T-helper 17 cell (primary cell): ENCODE data around the gene CHCHD6. TPM values are rescaled to one million over a fixed set of nuclear protein-coding genes. Genes with fewer than 3 reads are reported as not detected.
A peak's percentile ranks its signal among the peaks of the same experiment; 100 is the strongest.

Experiments used
- ATAC-seq: fragments of 150-1000 bp; cut with Tn5 transposase; 2 replicates; pipeline ENCODE4 v1.10.0; 2021; ENCODE audit warnings: mild to moderate bottlenecking, moderate library complexity
- DNase-seq, 3 donors: peaks; one replicate each; pipeline versions ENCODE4 v3.0.0 to v3.0.0-alpha.2; 2020 to 2021
- H3K9me3 ChIP-seq: one replicate; pipeline ENCODE4 v1.7.0; 2013; ENCODE audit warnings: low read length, mild to moderate bottlenecking; ENCODE audit not compliant: control insufficient read depth, poor library complexity, severe bottlenecking
- H3K27ac Mint-ChIP-seq: one replicate; pipeline ENCODE4 v1.8.0; 2022; ENCODE audit warnings: mild to moderate bottlenecking, moderate library complexity, mixed read lengths
- H3K27me3 Mint-ChIP-seq: one replicate; pipeline ENCODE4 v1.8.0; 2022; ENCODE audit warnings: mixed read lengths
- H3K36me3 Mint-ChIP-seq: one replicate; pipeline ENCODE4 v1.8.0; 2022; ENCODE audit warnings: low read depth, mixed read lengths
- H3K4me1 Mint-ChIP-seq: one replicate; pipeline ENCODE4 v1.8.0; 2022; ENCODE audit warnings: mild to moderate bottlenecking, mixed read lengths
- H3K4me3 Mint-ChIP-seq: one replicate; pipeline ENCODE4 v1.8.0; 2022; ENCODE audit warnings: mild to moderate bottlenecking, moderate library complexity, mixed read lengths
- total RNA-seq, 4 donors: library from RNA in 2 of 4; stranded (reverse) in 2 of 4; gene quantifications; one replicate each; pipeline ENCODE4 v1.2.3 and lab custom pipeline; 2022 to 2026

The CHCHD6 gene
- total RNA-seq, 2 donors from 2014 or later: 10.5 to 14.9 TPM

DNA sequence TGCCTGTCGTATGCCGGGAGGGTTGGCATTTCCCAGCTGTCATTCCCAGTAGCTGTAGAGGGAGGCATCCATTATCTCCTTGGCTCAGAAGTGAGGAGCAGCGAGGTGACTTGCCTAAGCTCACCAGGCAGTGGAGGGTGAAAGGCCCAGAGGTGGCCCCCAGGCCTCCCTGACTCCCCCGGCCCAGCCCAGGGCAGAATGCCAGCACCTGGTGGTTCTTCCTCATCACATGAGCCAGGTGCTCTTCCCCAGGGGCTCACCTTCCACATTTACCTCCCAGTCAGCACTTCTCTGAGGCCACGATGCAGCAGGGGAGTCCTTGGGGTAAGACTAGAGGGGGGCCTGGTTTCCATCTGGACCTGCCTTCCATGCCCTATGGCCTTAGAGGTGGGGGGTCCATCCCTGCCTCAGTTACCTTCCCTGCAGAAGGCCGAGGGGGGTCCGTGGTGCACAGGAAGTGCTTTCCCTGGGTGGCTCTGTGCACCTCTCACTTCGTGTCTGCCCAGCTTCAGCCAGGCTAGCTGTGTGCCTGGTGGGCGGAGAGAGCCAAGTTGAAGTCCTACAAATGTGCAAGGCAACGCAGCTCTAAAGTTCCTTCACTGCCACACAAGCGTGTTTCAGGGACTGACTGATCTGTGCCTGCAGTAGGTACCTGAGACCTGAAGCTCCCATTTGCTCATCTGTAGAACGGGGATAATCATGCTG, 208.6 kb downstream of the CHCHD6 start:
- Mint-ChIP-seq H3K27me3 (no peaks in the 10 kb centered on the region), H3K4me1 (peaks cover 36% of the 10 kb centered on the region), H3K36me3 (no peaks in the 10 kb centered on the region), H3K4me3 (no peak overlapping the region), H3K27ac (peak overlapping the region; percentile 94)
- DNase-seq (no peak), ATAC-seq (no peak)
- no peaks in the 10 kb centered on the region for H3K9me3 ChIP-seq

DNA sequence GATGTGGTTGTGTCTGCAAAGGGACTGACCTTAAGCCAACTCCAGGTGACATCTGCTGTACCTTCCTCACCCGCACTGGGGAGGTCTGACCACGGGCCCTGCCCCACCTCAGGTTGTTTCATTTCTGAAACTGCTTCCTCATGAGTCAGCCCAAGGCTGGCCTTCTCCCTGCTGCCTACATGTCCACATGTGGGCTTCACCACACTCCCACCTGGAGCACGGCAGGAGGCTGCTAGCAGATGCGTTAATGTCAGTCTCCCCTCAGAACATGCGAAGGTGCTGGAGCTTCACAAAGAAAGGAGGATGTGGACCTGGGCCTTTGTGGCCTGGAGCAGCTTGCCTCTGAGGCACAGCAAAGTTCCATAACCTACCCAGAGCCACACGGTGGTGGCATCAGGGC, 209.5 kb downstream of the CHCHD6 start:
- peak overlapping the region; percentile 59 for H3K27ac Mint-ChIP-seq

DNA sequence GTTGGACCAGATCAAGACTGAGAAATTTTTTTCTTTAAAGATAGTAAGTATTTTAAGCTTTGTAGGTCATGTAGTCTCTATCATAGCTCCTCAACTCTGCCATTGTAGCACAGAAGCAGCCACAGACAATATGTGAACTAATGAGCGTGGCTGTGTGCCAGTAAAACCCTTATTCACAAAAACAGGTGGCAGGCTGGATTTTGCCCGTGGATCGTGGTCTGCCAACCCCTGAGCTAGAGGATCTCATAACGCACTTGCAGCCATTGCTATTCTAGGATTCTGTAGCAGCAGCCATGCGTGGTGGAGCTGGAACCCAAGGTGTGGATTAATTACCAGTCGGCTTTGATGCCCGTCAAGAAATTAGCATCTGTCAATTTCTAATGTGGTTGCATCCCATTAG, 210.2 kb downstream of the CHCHD6 start:
- Mint-ChIP-seq H3K4me1 (peaks cover 25% of the 10 kb centered on the region), H3K4me3 (no peak overlapping the region), H3K36me3 (no peaks in the 10 kb centered on the region), H3K27ac (peak overlapping the region; percentile 59), H3K27me3 (no peaks in the 10 kb centered on the region)
- H3K9me3 ChIP-seq: no peaks in the 10 kb centered on the region
- ATAC-seq (no peak), DNase-seq (no peak)

More for the DNA sequence above, 209.5 kb downstream of the CHCHD6 start:
- H3K9me3 ChIP-seq: no peaks in the 10 kb centered on the region
- no peaks in the 10 kb centered on the region for H3K36me3 Mint-ChIP-seq
- no peaks in the 10 kb centered on the region for H3K27me3 Mint-ChIP-seq
- peaks cover 32% of the 10 kb centered on the region for H3K4me1 Mint-ChIP-seq
- ATAC-seq (no peak), DNase-seq (no peak)
- H3K4me3 Mint-ChIP-seq: no peak overlapping the region

DNA sequence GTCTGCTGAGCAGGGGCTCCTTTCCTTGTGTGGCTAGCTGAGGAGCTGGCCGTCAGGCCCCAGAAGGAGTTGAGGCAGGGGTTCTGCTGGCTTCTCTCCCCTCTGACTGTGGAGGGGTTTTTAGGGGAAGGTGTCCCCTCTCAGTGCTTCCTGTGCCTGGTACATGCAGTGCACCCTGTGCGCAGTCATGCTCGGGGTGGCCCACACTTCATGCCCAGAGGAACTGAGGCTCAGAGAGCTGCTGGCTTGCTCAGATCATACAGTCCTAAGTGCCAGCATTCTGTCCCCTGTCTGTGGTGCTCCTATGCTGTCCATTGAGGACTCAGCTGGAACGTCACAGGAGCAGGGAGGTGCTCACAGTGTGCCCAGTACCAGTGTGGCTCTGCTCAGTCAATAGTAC, 211.0 kb downstream of the CHCHD6 start:
- no peak overlapping the region for H3K27ac Mint-ChIP-seq
- H3K4me3 Mint-ChIP-seq: no peak overlapping the region
- no peak for DNase-seq
- H3K27me3 Mint-ChIP-seq: no peaks in the 10 kb centered on the region
- no peak for ATAC-seq
- no peaks in the 10 kb centered on the region for H3K9me3 ChIP-seq
- H3K4me1 Mint-ChIP-seq: peaks cover 22% of the 10 kb centered on the region
- no peaks in the 10 kb centered on the region for H3K36me3 Mint-ChIP-seq

DNA sequence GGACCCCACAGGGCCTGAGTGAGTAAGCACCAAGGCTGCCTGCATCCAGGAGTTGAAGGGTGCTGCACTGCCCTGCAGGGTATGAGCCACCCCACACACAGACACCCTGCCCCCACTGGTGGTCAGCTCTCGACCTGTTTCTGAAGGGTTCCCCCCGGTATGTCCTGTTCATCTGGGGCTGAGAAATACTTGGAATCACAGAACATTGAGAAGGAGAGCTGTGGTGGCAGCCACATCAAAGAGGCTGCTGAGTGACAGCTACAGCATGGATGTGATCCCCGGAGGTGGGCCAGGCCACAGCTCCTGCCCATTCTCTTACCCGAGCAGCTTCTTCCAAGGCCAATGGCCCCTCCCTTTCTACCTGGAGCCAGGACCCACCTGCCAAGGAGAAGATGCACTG, 212.5 kb downstream of the CHCHD6 start:
- peak overlapping the region; percentile 41 for H3K27ac Mint-ChIP-seq
- no peak for ATAC-seq
- H3K4me3 Mint-ChIP-seq: no peak overlapping the region
- no peak for DNase-seq
- H3K9me3 ChIP-seq: no peaks in the 10 kb centered on the region
- H3K36me3 Mint-ChIP-seq: peaks cover 4% of the 10 kb centered on the region
- H3K4me1 Mint-ChIP-seq: peaks cover 10% of the 10 kb centered on the region
- H3K27me3 Mint-ChIP-seq: no peaks in the 10 kb centered on the region

DNA sequence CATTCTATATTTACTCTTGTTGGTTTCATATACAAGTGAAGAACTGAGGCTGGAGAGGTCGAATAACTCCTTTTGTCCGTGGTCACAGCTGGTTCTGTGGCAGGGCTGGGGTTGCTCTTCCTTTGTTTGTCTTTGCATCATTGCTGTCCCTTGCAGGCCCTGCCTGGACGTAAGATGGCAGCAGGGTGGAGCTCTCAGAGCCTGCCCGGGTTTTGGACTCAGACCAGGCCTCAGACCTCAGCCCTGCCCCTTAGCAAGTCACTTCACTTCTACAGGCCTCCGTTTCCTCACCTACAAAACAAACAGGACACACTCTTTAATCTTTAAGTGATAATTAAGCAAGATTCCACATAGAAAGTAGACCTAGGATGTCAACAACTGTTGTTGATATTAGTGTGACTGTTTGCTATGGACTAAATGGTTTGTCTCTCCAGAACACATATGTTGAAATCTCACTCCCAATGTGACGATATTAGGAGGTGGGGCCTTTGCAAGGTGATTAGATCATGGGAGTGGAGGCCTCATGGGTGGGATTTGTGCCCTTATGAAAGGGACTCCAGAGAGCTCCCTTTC, 213.3 kb downstream of the CHCHD6 start:
- no peak for DNase-seq

DNA sequence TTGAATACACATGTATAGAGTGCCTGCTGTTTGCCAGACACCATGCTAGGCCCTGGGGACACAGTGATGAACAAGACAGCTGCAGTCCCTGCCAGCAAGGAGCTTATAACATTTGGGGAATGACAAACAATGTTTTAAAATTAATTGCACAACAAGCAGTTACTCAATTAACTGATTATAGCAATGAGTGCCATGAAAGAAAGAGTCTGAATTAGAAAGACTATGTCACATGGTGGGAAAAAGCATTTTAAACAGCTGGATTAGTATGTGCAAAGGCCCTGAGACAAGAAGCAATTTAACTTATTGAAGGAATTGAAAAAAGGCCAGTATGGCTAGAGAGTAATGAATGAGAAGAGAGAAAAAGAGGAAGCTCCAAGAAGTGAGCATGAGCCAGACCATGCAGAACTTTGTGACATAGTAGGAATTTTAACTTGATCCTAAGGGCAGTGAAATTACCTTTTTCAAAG, 214.3 kb downstream of the CHCHD6 start:
- H3K36me3 Mint-ChIP-seq: peaks cover 7% of the 10 kb centered on the region
- no peak overlapping the region for H3K4me3 Mint-ChIP-seq
- peaks cover 3% of the 10 kb centered on the region for H3K4me1 Mint-ChIP-seq
- ATAC-seq (no peak), DNase-seq (no peak)
- no peaks in the 10 kb centered on the region for H3K27me3 Mint-ChIP-seq
- no peak overlapping the region for H3K27ac Mint-ChIP-seq
- H3K9me3 ChIP-seq: no peaks in the 10 kb centered on the region

More for the DNA sequence above, 213.3 kb downstream of the CHCHD6 start:
- ATAC-seq: no peak
- Mint-ChIP-seq H3K27ac (peak overlapping the region; percentile 41), H3K27me3 (no peaks in the 10 kb centered on the region), H3K36me3 (peaks cover 4% of the 10 kb centered on the region), H3K4me1 (peaks cover 3% of the 10 kb centered on the region), H3K4me3 (no peak overlapping the region)
- no peaks in the 10 kb centered on the region for H3K9me3 ChIP-seq

DNA sequence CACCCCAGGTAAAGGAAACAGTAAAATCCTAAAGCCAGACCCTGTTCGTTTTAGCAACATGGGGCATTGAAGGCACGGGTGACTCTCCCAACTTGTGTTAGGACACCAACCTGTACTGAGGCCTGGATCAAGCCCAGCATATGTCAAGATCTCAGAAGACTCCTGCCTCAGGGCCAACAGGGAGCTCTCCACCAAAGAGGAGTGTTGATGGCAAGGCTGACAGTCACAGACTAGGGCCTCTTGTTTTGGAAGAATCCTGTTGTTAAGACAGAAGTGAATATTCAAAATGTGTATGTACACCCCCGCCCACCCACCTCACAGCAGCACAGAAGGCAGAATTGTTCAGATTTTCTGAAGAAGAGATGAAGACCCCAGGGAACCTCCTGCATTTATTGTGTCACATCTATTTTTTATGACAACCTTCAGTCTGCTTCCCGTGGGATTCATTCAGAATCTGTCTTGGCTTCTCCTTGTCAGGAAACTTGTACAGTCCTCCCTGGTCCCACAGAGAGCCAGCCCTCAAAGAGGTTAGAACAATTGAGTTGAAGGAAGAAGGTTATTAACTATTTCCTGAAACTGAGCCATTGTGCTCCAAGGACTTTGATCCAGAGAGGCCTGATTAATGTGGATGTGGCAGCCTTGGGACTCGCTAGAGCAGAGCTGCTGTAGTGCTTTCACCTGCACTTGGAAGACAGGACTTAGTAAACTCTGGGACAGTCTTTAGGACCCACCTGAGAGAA, 217.2 kb downstream of the CHCHD6 start:
- Mint-ChIP-seq H3K27me3 (no peaks in the 10 kb centered on the region), H3K4me3 (no peak overlapping the region), H3K36me3 (peaks cover 7% of the 10 kb centered on the region), H3K4me1 (peaks cover 11% of the 10 kb centered on the region), H3K27ac (no peak overlapping the region)
- ATAC-seq (no peak), DNase-seq (no peak)
- no peaks in the 10 kb centered on the region for H3K9me3 ChIP-seq

DNA sequence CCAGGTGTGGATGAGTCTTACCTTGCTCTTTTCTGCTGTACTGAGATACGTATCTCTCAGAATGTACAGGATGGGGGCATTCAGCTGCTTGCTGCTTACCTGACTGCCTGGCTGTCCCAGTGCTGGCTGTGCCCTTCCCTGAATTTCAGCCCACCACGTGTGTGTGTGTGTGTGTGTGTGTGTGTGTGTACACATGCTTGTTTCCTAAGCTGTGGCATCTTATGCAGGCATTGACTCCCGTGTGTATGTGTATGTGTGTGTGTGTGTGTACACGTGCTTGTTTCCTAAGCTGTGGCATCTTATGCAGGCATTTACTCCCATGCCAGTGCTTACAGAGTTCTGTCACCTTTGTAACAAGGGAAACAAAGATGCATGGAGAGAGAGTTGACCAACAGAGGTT, 218.4 kb downstream of the CHCHD6 start:
- H3K9me3 ChIP-seq: no peaks in the 10 kb centered on the region
- no peak for ATAC-seq
- H3K27ac Mint-ChIP-seq: no peak overlapping the region
- no peaks in the 10 kb centered on the region for H3K27me3 Mint-ChIP-seq
- H3K36me3 Mint-ChIP-seq: peaks cover 7% of the 10 kb centered on the region
- peaks cover 16% of the 10 kb centered on the region for H3K4me1 Mint-ChIP-seq
- no peak overlapping the region for H3K4me3 Mint-ChIP-seq
- no peak for DNase-seq

DNA sequence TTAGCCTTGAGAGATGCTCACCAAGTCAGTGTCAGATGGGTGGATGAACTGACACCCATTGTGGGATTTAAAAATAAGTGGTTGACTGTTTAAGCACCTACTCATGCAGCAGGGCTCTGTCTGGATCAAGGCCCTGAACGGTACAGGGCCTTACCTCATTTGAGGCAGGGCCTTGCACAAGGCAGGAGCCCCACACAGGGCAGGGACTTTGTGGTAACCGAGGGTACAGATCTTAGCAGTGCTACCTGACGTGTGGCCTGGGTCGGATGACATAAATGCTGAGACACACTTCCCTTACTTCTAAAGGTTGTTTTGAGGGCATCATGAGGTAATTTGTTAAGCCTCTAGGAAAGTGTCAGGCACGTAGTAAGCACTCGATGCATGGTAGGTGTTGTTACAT, 219.4 kb downstream of the CHCHD6 start:
- no peak for DNase-seq
- peak; percentile 50 for ATAC-seq
- no peak overlapping the region for H3K27ac Mint-ChIP-seq
- no peaks in the 10 kb centered on the region for H3K9me3 ChIP-seq
- H3K4me1 Mint-ChIP-seq: peaks cover 16% of the 10 kb centered on the region
- no peaks in the 10 kb centered on the region for H3K27me3 Mint-ChIP-seq
- H3K4me3 Mint-ChIP-seq: no peak overlapping the region
- H3K36me3 Mint-ChIP-seq: peaks cover 7% of the 10 kb centered on the region

DNA sequence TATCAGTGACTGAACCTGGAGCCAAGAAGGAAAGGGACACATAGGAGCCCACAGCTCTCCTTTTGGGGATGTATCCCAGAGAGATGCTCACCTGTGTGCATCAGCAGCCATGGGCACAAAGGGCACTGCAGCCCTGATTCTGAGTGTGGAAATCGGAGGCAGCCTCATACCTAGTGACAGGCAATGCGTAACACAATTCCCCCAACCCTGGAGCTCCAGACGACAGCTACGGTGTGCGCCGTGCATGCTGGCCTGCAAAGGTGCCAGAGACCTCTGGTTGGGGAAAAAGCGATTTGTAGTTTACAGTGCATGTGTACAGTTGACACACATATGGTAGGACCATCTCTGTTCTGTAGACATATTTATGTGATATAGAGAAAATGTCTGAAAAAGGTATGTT, 219.9 kb downstream of the CHCHD6 start:
- H3K9me3 ChIP-seq: no peaks in the 10 kb centered on the region
- peaks cover 16% of the 10 kb centered on the region for H3K4me1 Mint-ChIP-seq
- H3K4me3 Mint-ChIP-seq: no peak overlapping the region
- H3K36me3 Mint-ChIP-seq: peaks cover 7% of the 10 kb centered on the region
- H3K27me3 Mint-ChIP-seq: no peaks in the 10 kb centered on the region
- no peak for ATAC-seq
- no peak overlapping the region for H3K27ac Mint-ChIP-seq
- DNase-seq: no peak

DNA sequence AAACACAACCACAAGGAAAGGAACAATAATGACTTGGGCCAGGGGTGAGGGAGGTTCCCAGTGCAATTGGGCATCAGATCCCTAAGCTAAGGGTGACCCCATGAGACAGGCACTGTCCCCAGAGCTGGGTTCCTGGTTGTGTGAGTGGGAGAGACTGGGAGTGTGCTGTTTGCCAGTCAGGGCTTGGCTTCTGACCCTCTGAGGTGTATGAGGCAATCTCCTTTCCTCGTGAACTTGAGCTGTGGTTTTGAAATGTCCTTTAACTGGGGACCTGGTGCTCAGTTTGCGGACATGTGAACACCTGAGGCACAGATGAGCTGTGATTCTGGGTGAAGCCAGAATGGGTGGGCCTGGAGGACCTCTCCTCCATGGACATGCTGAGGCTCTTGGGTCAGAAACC, 220.4 kb downstream of the CHCHD6 start:
- no peak overlapping the region for H3K27ac Mint-ChIP-seq
- no peak overlapping the region for H3K4me3 Mint-ChIP-seq
- no peaks in the 10 kb centered on the region for H3K9me3 ChIP-seq
- H3K4me1 Mint-ChIP-seq: peaks cover 19% of the 10 kb centered on the region
- DNase-seq (no peak), ATAC-seq (no peak)
- H3K27me3 Mint-ChIP-seq: no peaks in the 10 kb centered on the region
- peaks cover 7% of the 10 kb centered on the region for H3K36me3 Mint-ChIP-seq

DNA sequence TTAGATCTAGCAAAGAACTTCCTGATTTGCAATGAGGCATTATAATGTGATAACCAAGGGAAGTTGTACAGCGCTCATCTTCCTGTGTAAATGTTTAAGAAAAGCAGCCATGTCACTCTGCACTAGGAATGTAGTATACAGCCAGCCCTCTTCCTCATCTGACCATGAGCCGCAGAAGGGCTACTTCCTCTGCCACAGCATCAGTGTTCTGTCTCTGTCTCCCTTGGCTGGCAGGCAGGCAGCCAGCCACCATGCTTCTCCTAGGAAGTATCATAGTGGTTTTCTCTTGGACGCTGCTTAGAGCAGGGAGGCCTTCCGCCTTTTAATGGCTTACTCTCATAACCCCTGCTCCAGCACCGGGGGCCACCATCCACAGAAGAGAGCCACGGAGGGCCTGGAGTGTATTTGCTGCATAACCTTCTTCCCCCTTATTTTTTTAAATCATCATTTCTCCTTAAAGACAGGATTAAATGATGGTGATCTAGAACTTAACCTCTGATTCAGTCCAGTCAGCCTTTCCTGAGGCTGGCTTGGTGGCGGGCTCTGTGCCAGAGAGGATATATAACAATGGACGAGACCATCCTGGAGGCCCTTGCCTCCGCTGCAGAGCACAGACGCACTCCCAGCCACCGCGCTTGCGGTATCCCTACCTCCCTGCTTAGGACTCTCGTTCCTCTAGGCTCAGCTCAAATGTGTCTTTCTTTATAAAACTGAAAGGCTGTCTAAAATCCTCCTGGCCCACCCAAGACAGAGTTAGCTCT, 221.6 kb downstream of the CHCHD6 start:
- Mint-ChIP-seq H3K27me3 (no peaks in the 10 kb centered on the region), H3K27ac (peak overlapping the region; percentile 63), H3K4me3 (no peak overlapping the region), H3K4me1 (peaks cover 21% of the 10 kb centered on the region), H3K36me3 (peaks cover 5% of the 10 kb centered on the region)
- ATAC-seq (peak; percentile 41), DNase-seq (no peak)
- no peaks in the 10 kb centered on the region for H3K9me3 ChIP-seq
